IMR-90 (cell line): ENCODE data around the gene TMEM8B. TPM values are rescaled to one million over a fixed set of nuclear protein-coding genes. Genes with fewer than 3 reads are reported as not detected.
A peak's percentile ranks its signal among the peaks of the same experiment; 100 is the strongest.

Experiments used
- ATAC-seq: fragments of 200-7000 bp; cut with Tn5 transposase; 2 replicates; pipeline ENCODE4 v1.9.1; 2020; ENCODE audit warnings: low read depth, mild to moderate bottlenecking, moderate library complexity
- BruUV-seq: library from RNA; stranded (reverse); fragments of 400-500 nt; replicated peaks from 2 replicates; lab custom pipeline; 2021; lab: Mats Ljungman, UMichigan
- CTCF ChIA-PET: fragments of 300-600 bp; formaldehyde crosslinking; extraction: SDS; loops from one replicate; lab custom pipeline; 2021; ENCODE audit warnings: antibody characterized with exemption; lab: Yijun Ruan, JAX
- POLR2A ChIA-PET: fragments of 300-600 bp; sonication (Branson Sonifier 250); formaldehyde crosslinking; loops from one replicate; lab custom pipeline; 2022; ENCODE audit warnings: antibody characterized with exemption; ENCODE audit not compliant: unreplicated experiment; lab: Charles Lee
- DNase-seq: peaks from one replicate; pipeline ENCODE4 v3.0.0; 2013
- H2AFZ ChIP-seq: replicated peaks from 2 replicates; pipeline ENCODE3; 2013; ENCODE audit warnings: low read length, mild to moderate bottlenecking; ENCODE audit not compliant: poor library complexity
- H2AK5ac ChIP-seq: 2 replicates; pipeline ENCODE4 v1.6.1; 2013; ENCODE audit warnings: low read depth, low read length, inconsistent platforms
- H2AK9ac ChIP-seq: replicated peaks from 2 replicates; pipeline ENCODE3; 2013; ENCODE audit warnings: mild to moderate bottlenecking, low read depth, low read length, moderate library complexity; ENCODE audit not compliant: poor library complexity
- H2BK120ac ChIP-seq: 2 replicates; pipeline ENCODE4 v1.6.1; 2013; ENCODE audit warnings: low read depth, low read length, inconsistent platforms
- H2BK15ac ChIP-seq: 3 replicates; pipeline ENCODE4 v1.6.1; 2013; ENCODE audit warnings: low read depth, low read length, inconsistent platforms
- H2BK20ac ChIP-seq: 2 replicates; pipeline ENCODE4 v1.6.1; 2013; ENCODE audit warnings: low read depth, mild to moderate bottlenecking, inconsistent platforms, low read length, moderate library complexity
- H2BK5ac ChIP-seq: 2 replicates; pipeline ENCODE4 v1.6.1; 2013; ENCODE audit warnings: mild to moderate bottlenecking, low read depth, low read length, inconsistent platforms; ENCODE audit not compliant: poor library complexity, severe bottlenecking
- H3K14ac ChIP-seq: replicated peaks from 2 replicates; pipeline ENCODE4 v1.6.1; 2013; ENCODE audit warnings: low read depth, low read length, inconsistent platforms
- H3K18ac ChIP-seq: 2 replicates; pipeline ENCODE4 v1.6.1; 2013; ENCODE audit warnings: low read depth, low read length, control low read depth
- H3K23ac ChIP-seq: 2 replicates; pipeline ENCODE4 v1.6.1; 2013; ENCODE audit warnings: low read depth, low read length, inconsistent platforms
- H3K27ac ChIP-seq: 2 replicates; pipeline ENCODE4 v1.5.1; 2013; ENCODE audit warnings: mild to moderate bottlenecking, control low read depth, low read length; ENCODE audit not compliant: insufficient read depth
- H3K27me3 ChIP-seq: 2 replicates; pipeline ENCODE4 v1.6.1; 2013; ENCODE audit warnings: low read length; ENCODE audit not compliant: control insufficient read depth, insufficient read depth
- H3K36me3 ChIP-seq: 2 replicates; pipeline ENCODE4 v1.6.1; 2013; ENCODE audit warnings: low read length, mixed read lengths; ENCODE audit not compliant: control insufficient read depth, insufficient read depth
- H3K4ac ChIP-seq: 2 replicates; pipeline ENCODE4 v1.6.1; 2013; ENCODE audit warnings: low read depth, low read length, inconsistent platforms
- H3K4me1 ChIP-seq: 2 replicates; pipeline ENCODE4 v1.6.1; 2013; ENCODE audit warnings: low read length, mixed read lengths; ENCODE audit not compliant: control insufficient read depth, insufficient read depth
- H3K4me2 ChIP-seq: 2 replicates; pipeline ENCODE4 v1.6.1; 2013; ENCODE audit warnings: low read depth, mild to moderate bottlenecking, control low read depth, low read length, moderate library complexity
- H3K4me3 ChIP-seq: 2 replicates; pipeline ENCODE4 v1.5.1; 2013; ENCODE audit warnings: low read depth, mild to moderate bottlenecking, control low read depth, low read length, moderate library complexity; ENCODE audit not compliant: insufficient read depth
- H3K56ac ChIP-seq: 2 replicates; pipeline ENCODE4 v1.6.1; 2013; ENCODE audit warnings: low read length, inconsistent platforms; ENCODE audit not compliant: insufficient read depth; ENCODE audit errors: extremely low read depth
- H3K79me1 ChIP-seq, 2 experiments: 2 replicates each; pipeline ENCODE4 v1.6.1; 2013; ENCODE audit warnings: low read length in 2 of 2, inconsistent platforms in 1 of 2, low read depth in 1 of 2
- H3K9ac ChIP-seq: 2 replicates; pipeline ENCODE4 v1.6.1; 2013; ENCODE audit warnings: low read depth, low read length, control low read depth
- H3K9me1 ChIP-seq: 2 replicates; pipeline ENCODE4 v1.6.1; 2013; ENCODE audit warnings: low read length, inconsistent platforms; ENCODE audit not compliant: insufficient read depth
- H3K9me3 ChIP-seq: 2 replicates; pipeline ENCODE4 v1.6.1; 2013; ENCODE audit warnings: low read length; ENCODE audit not compliant: control insufficient read depth, insufficient read depth
- H4K20me1 ChIP-seq: 2 replicates; pipeline ENCODE4 v1.6.1; 2013; ENCODE audit warnings: low read length, inconsistent platforms; ENCODE audit not compliant: insufficient read depth
- H4K5ac ChIP-seq: 2 replicates; pipeline ENCODE4 v1.6.1; 2013; ENCODE audit warnings: mild to moderate bottlenecking, low read depth, low read length, control low read depth
- H4K8ac ChIP-seq, 2 experiments: 2 replicates each; pipeline ENCODE4 v1.6.1; 2013; ENCODE audit warnings: low read depth in 2 of 2, low read length in 2 of 2, control low read depth in 1 of 2, inconsistent platforms in 1 of 2
- H4K91ac ChIP-seq: 2 replicates; pipeline ENCODE4 v1.6.1; 2013; ENCODE audit warnings: low read depth, low read length, inconsistent platforms; ENCODE audit not compliant: insufficient read depth
- CEBPB ChIP-seq: IDR thresholded peaks from 2 replicates; pipeline ENCODE4 v1.6.1; 2012; ENCODE audit warnings: low read depth, low read length, improper control_type of control experiment
- CHD1 ChIP-seq: IDR thresholded peaks from 2 replicates; pipeline ENCODE4 v1.6.1; 2012; ENCODE audit warnings: low read depth, low read length, improper control_type of control experiment
- ELK1 ChIP-seq: fragments of 150-350 bp; IDR thresholded peaks from 2 replicates; pipeline ENCODE4 v1.6.1; 2016; ENCODE audit warnings: low read depth, mild to moderate bottlenecking, low read length, moderate library complexity, borderline replicate concordance
- FOS ChIP-seq: fragments of 150-350 bp; IDR thresholded peaks from 2 replicates; pipeline ENCODE4 v1.6.1; 2016; ENCODE audit warnings: low read depth, low read length
- MAZ ChIP-seq: IDR thresholded peaks from 2 replicates; pipeline ENCODE4 v1.6.1; 2012; ENCODE audit warnings: low read depth, mild to moderate bottlenecking, low read length, improper control_type of control experiment, moderate library complexity, borderline replicate concordance
- MXI1 ChIP-seq: IDR thresholded peaks from 2 replicates; pipeline ENCODE4 v1.6.1; 2012; ENCODE audit warnings: low read depth, mild to moderate bottlenecking, low read length, moderate library complexity, borderline replicate concordance
- POLR2A ChIP-seq: IDR thresholded peaks from 2 replicates; pipeline ENCODE4 v1.6.1; 2012; ENCODE audit warnings: mild to moderate bottlenecking, low read depth, low read length
- RAD21 ChIP-seq: IDR thresholded peaks from 2 replicates; pipeline ENCODE4 v1.6.1; 2012; ENCODE audit warnings: low read length, improper control_type of control experiment
- RCOR1 ChIP-seq: IDR thresholded peaks from 2 replicates; pipeline ENCODE4 v1.6.1; 2012; ENCODE audit warnings: mild to moderate bottlenecking, low read length, improper control_type of control experiment; ENCODE audit not compliant: insufficient replicate concordance
- SMC3 ChIP-seq: fragments of 150-350 bp; IDR thresholded peaks from 2 replicates; pipeline ENCODE4 v1.6.1; 2016; ENCODE audit warnings: low read depth, mild to moderate bottlenecking, antibody characterized with exemption, low read length, moderate library complexity
- WGBS, 2 experiments: methylation state at CpG; one replicate each; pipeline versions ENCODE4 v1.1.5 to v1.1.7; 2013; ENCODE audit warnings: missing lambda C conversion rate in 2 of 2; ENCODE audit not compliant: insufficient read length in 1 of 2; ENCODE audit errors: extremely low coverage in 2 of 2; 5-methylcytosine and 5-hydroxymethylcytosine counted together
- dilution Hi-C: fragments of 300-500 bp; cut with HindIII; formaldehyde crosslinking; loops from one replicate; pipeline ENCODE4 v1.14.3; 2018; ENCODE audit warnings: low sequenced_read_pairs; ENCODE audit not compliant: unreplicated experiment
- in situ Hi-C: fragments of 300-500 bp; cut with MboI; formaldehyde crosslinking; loops from 3 replicates; pipeline ENCODE4 v1.14.3; 2019; ENCODE audit warnings: low sequenced_read_pairs, inconsistent platforms, mixed read lengths
- intact Hi-C: fragments of 100-400 bp; cut with micrococcal nuclease; formaldehyde crosslinking; loops from 2 replicates; pipeline ENCODE4 v1.10.0; 2022
- polyA plus RNA-seq, 3 experiments: library from polyadenylated mRNA; depleted of rRNA; stranded (reverse); fragments of >200 nt; gene quantifications; 2 replicates each; pipeline ENCODE4 v1.2.3, GENCODE V29; 2012; ENCODE audit warnings: low replicate concordance in 1 of 3
- total RNA-seq: library from RNA; depleted of rRNA; stranded (reverse); fragments of >200 nt; gene quantifications from 2 replicates; pipeline ENCODE4 v1.2.3, GENCODE V29; 2012

Gene TMEM8B
- total and polyA plus RNA-seq, 2 of the 4 experiments (the other 2 are of a cell fraction): 0.72 to 8.3 TPM

- Histone ChIP-seq H3K4me3 (no peak overlapping the region), H3K56ac (no peak overlapping the region), H2AK9ac (no peak overlapping the region), H3K36me3 (no peaks in the 10 kb centered on the region), H3K27ac (no peak overlapping the region), H3K9me3 (no peaks in the 10 kb centered on the region), H4K20me1 (no peaks in the 10 kb centered on the region), H3K4ac (no peak overlapping the region), H2BK15ac (no peak overlapping the region), H3K18ac (no peak overlapping the region), H3K27me3 (no peaks in the 10 kb centered on the region), H2AK5ac (peak overlapping the region; percentile 10; the same call in 1 of the 2 replicates), H2BK120ac (no peak overlapping the region), H2BK5ac (no peak overlapping the region), H2AFZ (no peak overlapping the region), H4K5ac (no peak overlapping the region), H4K8ac (no peak overlapping the region), H3K79me1 (peaks cover 2 to 18% of the 10 kb centered on the region in 2 experiments; a peak in 3 of 4 replicates), H3K9ac (no peak overlapping the region), H3K23ac (no peak overlapping the region), H3K4me2 (no peak overlapping the region; the same call in 1 of the 2 replicates), H3K14ac (no peak overlapping the region), H2BK20ac (no peak overlapping the region), H3K4me1 (peaks cover 8% of the 10 kb centered on the region), H3K9me1 (peaks cover 17% of the 10 kb centered on the region), H4K91ac (no peak overlapping the region)
- no peak for ATAC-seq
- dilution Hi-C loops: no loop called here
- DNase-seq: no peak
- TF ChIP-seq RCOR1 (no peak), MXI1 (no peak), POLR2A (no peak), RAD21 (no peak), ELK1 (no peak), CEBPB (no peak), CHD1 (no peak), MAZ (no peak), SMC3 (no peak), FOS (no peak)
- intact Hi-C loops: no loop called here
- BruUV-seq: no TSS peak
- CTCF ChIA-PET: no interaction called here
- POLR2A ChIA-PET: no interaction called here
- in situ Hi-C loops: no loop called here
- WGBS, 2 experiments: 100% methylated on average over 1 of the region's 4 CpGs; no CpG with 5 or more reads in 1 of the 2 experiments
These were observed 2.0 kb downstream of the TMEM8B start for GRCh38 chr9:35831040-35831439.
